ENCODE measurements around the gene SDK2. TPM values are rescaled to one million over a fixed set of nuclear protein-coding genes. Genes with fewer than 3 reads are reported as not detected.

SDK2 gene
- total and polyA plus RNA-seq, 9 of the 15 experiments (the other 6 are each of a cell fraction or from before 2014, with no cell fraction given), result 0.04 TPM; not detected in 8

- Histone ChIP-seq H3K9me1 (ENCODE audit: control insufficient read depth, insufficient read depth, low read length) (no peaks in the 10 kb centered on the region), H2AFZ (ENCODE audit: low read depth, low read length) (no peak overlapping the region), H3K27ac (ENCODE audit: extremely low read depth, low read depth, low read length) (no peak overlapping the region), H3K4me3 (no peak overlapping the region), H3K36me3 (ENCODE audit: control insufficient read depth, insufficient read depth, low read length) (no peaks in the 10 kb centered on the region), H3K9ac (ENCODE audit: insufficient read depth in 1 of 2, low read depth in 2 of 2, low read length in 2 of 2) (no peak overlapping the region), H4K20me1 (replicated peaks; ENCODE audit: control insufficient read depth, insufficient read depth, low read length) (no peaks in the 10 kb centered on the region), H3K9me3 (replicated peaks; ENCODE audit: control insufficient read depth, insufficient read depth, low read depth, low read length) (no peaks in the 10 kb centered on the region), H3K27me3 (ENCODE audit: control insufficient read depth in 2 of 2, insufficient read depth in 2 of 2, low read length in 2 of 2) (peaks cover 54 to 75% of the 10 kb centered on the region in 2 experiments; a peak in 4 of 5 replicates), H3K4me2 (ENCODE audit: insufficient read depth, low read length) (no peak overlapping the region), H3K4me1 (replicated peaks in 1 of 2; ENCODE audit: control insufficient read depth in 2 of 2, insufficient read depth in 2 of 2, low read length in 2 of 2) (no peaks in the 10 kb centered on the region), H3K79me2 (ENCODE audit: control insufficient read depth, insufficient read depth, low read length) (no peaks in the 10 kb centered on the region)
- FAIRE-seq, result no peak
- BruUV-seq (replicated peaks), result no TSS peak
- in situ Hi-C loops (cut with MboI), result no loop called here
- ChIA-PET CTCF (ENCODE audit: low intra/inter-chr PET ratio) (no interaction called here), POLR2A (interaction anchor here (1.2 kb wide), 1 partner anchor 16 kb away, joined by 4 read pairs; no protein-coding TSS in a partner anchor)
- DNase-seq (ENCODE audit: extremely low read depth in 1 of 4, low spot score in 3 of 4), result no peak
- intact Hi-C loops (cut with micrococcal nuclease), result no loop called here
- WGBS (ENCODE audit: insufficient coverage, low coverage, missing lambda C conversion rate), result 4% methylated on average over 6 of the region's 6 CpGs
- ATAC-seq, result no peak
- no peak for TF ChIP-seq ZNF609 (CRISPR knock-in tag; IDR thresholded peaks at IDR 0.05; ENCODE audit: borderline replicate concordance)
- no peak for TF ChIP-seq ZNF707 (CRISPR knock-in tag; conservative IDR thresholded peaks at IDR 0.05)
- TF ChIP-seq HOXB6 (CRISPR knock-in tag; IDR thresholded peaks at IDR 0.05; ENCODE audit: borderline replicate concordance), result no peak
- TF ChIP-seq PHF20 (IDR thresholded peaks at IDR 0.05; ENCODE audit: partially characterized antibody), result no peak
- TF ChIP-seq ZNF79 (CRISPR knock-in tag; IDR thresholded peaks at IDR 0.05; ENCODE audit: low read depth), result no peak
- TF ChIP-seq RFX7 (CRISPR knock-in tag; IDR thresholded peaks at IDR 0.05), result no peak
- TF ChIP-seq ZNF3 (CRISPR knock-in tag; IDR thresholded peaks at IDR 0.05), result no peak
- TF ChIP-seq STAT5B (CRISPR knock-in tag; IDR thresholded peaks at IDR 0.05), result no peak
- no peak for TF ChIP-seq PTBP1 (IDR thresholded peaks at IDR 0.05; ENCODE audit: low read depth, low read length)
- TF ChIP-seq PCBP1 (IDR thresholded peaks at IDR 0.05; ENCODE audit: low read depth, low read length, poor library complexity, severe bottlenecking), result no peak
- TF ChIP-seq ZNF24 (IDR thresholded peaks at IDR 0.05), result no peak
- TF ChIP-seq, protein P1, sequence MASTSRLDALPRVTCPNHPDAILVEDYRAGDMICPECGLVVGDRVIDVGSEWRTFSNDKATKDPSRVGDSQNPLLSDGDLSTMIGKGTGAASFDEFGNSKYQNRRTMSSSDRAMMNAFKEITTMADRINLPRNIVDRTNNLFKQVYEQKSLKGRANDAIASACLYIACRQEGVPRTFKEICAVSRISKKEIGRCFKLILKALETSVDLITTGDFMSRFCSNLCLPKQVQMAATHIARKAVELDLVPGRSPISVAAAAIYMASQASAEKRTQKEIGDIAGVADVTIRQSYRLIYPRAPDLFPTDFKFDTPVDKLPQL (IDR thresholded peaks at IDR 0.05; ENCODE audit: extremely low read depth, insufficient read length), result no peak
- no peak for TF ChIP-seq POLR2G (IDR thresholded peaks at IDR 0.05; ENCODE audit: low read depth, low read length)
- TF ChIP-seq ZNF282 (CRISPR knock-in tag; IDR thresholded peaks at IDR 0.05), result no peak
- TF ChIP-seq HIVEP1 (CRISPR knock-in tag; IDR thresholded peaks at IDR 0.05), result no peak
- no peak for TF ChIP-seq RBM17 (IDR thresholded peaks at IDR 0.05; ENCODE audit: borderline replicate concordance, low read depth, low read length)
- TF ChIP-seq, protein P2, sequence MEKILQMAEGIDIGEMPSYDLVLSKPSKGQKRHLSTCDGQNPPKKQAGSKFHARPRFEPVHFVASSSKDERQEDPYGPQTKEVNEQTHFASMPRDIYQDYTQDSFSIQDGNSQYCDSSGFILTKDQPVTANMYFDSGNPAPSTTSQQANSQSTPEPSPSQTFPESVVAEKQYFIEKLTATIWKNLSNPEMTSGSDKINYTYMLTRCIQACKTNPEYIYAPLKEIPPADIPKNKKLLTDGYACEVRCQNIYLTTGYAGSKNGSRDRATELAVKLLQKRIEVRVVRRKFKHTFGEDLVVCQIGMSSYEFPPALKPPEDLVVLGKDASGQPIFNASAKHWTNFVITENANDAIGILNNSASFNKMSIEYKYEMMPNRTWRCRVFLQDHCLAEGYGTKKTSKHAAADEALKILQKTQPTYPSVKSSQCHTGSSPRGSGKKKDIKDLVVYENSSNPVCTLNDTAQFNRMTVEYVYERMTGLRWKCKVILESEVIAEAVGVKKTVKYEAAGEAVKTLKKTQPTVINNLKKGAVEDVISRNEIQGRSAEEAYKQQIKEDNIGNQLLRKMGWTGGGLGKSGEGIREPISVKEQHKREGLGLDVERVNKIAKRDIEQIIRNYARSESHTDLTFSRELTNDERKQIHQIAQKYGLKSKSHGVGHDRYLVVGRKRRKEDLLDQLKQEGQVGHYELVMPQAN (IDR thresholded peaks at IDR 0.05; ENCODE audit: borderline replicate concordance), result no peak
These were observed 257.7 kb downstream of the SDK2 start for GRCh38 chr17:73386561-73386960.

Data from K562 (cell line).